ENCODE data around the gene FAM9B. TPM values are rescaled to one million over a fixed set of nuclear protein-coding genes. Genes with fewer than 3 reads are reported as not detected.

Gene FAM9B
- total and polyA plus RNA-seq, 2 of the 4 experiments (the other 2 are of a cell fraction): not detected

GRCh38 chrX:8980756-8981155 lies 53.2 kb downstream of the FAM9B start:
- Histone ChIP-seq H4K91ac (ENCODE audit: insufficient read depth, low read depth, low read length) (no peak overlapping the region), H3K9ac (ENCODE audit: low read depth, low read length) (no peak overlapping the region), H2BK120ac (ENCODE audit: low read depth, low read length) (no peak overlapping the region), H3K9me3 (ENCODE audit: control insufficient read depth, insufficient read depth, low read length) (no peaks in the 10 kb centered on the region), H2AK5ac (ENCODE audit: low read depth, low read length) (no peak overlapping the region), H3K79me1 (ENCODE audit: low read depth in 1 of 2, low read length in 2 of 2) (no peaks in the 10 kb centered on the region), H4K5ac (ENCODE audit: low read depth, low read length) (no peak overlapping the region), H4K8ac (ENCODE audit: low read depth in 2 of 2, low read length in 2 of 2) (no peak overlapping the region), H3K4ac (ENCODE audit: low read depth, low read length) (no peak overlapping the region), H3K4me2 (ENCODE audit: low read depth, low read length) (no peak overlapping the region), H3K36me3 (ENCODE audit: control insufficient read depth, insufficient read depth, low read length) (no peaks in the 10 kb centered on the region), H4K20me1 (ENCODE audit: insufficient read depth, low read length) (no peaks in the 10 kb centered on the region), H3K18ac (ENCODE audit: low read depth, low read length) (no peak overlapping the region), H3K4me3 (ENCODE audit: insufficient read depth, low read depth, low read length) (no peak overlapping the region), H3K4me1 (ENCODE audit: control insufficient read depth, insufficient read depth, low read length) (no peaks in the 10 kb centered on the region), H2AFZ (replicated peaks; ENCODE audit: low read length, poor library complexity) (no peak overlapping the region), H2BK15ac (ENCODE audit: low read depth, low read length) (no peak overlapping the region), H3K56ac (ENCODE audit: extremely low read depth, insufficient read depth, low read length) (no peak overlapping the region), H3K27ac (ENCODE audit: insufficient read depth, low read length) (no peak overlapping the region), H3K23ac (ENCODE audit: low read depth, low read length) (no peak overlapping the region), H3K14ac (replicated peaks; ENCODE audit: low read depth, low read length) (no peak overlapping the region), H3K27me3 (ENCODE audit: control insufficient read depth, insufficient read depth, low read length) (no peaks in the 10 kb centered on the region), H2BK5ac (ENCODE audit: low read depth, low read length, poor library complexity, severe bottlenecking) (no peak overlapping the region), H2BK20ac (ENCODE audit: low read depth, low read length) (no peak overlapping the region), H3K9me1 (ENCODE audit: insufficient read depth, low read length) (no peaks in the 10 kb centered on the region), H2AK9ac (replicated peaks; ENCODE audit: low read depth, low read length, poor library complexity) (no peak overlapping the region)
- TF ChIP-seq, protein P1, sequence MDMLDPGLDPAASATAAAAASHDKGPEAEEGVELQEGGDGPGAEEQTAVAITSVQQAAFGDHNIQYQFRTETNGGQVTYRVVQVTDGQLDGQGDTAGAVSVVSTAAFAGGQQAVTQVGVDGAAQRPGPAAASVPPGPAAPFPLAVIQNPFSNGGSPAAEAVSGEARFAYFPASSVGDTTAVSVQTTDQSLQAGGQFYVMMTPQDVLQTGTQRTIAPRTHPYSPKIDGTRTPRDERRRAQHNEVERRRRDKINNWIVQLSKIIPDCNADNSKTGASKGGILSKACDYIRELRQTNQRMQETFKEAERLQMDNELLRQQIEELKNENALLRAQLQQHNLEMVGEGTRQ (IDR thresholded peaks at IDR 0.05; ENCODE audit: low read depth, low read length): no peak
- TF ChIP-seq RCOR1 (IDR thresholded peaks at IDR 0.05; ENCODE audit: insufficient replicate concordance, low read length) (no peak), MXI1 (IDR thresholded peaks at IDR 0.05; ENCODE audit: borderline replicate concordance, low read depth, low read length) (no peak)
- TF ChIP-seq, protein P2, sequence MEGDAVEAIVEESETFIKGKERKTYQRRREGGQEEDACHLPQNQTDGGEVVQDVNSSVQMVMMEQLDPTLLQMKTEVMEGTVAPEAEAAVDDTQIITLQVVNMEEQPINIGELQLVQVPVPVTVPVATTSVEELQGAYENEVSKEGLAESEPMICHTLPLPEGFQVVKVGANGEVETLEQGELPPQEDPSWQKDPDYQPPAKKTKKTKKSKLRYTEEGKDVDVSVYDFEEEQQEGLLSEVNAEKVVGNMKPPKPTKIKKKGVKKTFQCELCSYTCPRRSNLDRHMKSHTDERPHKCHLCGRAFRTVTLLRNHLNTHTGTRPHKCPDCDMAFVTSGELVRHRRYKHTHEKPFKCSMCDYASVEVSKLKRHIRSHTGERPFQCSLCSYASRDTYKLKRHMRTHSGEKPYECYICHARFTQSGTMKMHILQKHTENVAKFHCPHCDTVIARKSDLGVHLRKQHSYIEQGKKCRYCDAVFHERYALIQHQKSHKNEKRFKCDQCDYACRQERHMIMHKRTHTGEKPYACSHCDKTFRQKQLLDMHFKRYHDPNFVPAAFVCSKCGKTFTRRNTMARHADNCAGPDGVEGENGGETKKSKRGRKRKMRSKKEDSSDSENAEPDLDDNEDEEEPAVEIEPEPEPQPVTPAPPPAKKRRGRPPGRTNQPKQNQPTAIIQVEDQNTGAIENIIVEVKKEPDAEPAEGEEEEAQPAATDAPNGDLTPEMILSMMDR (conservative IDR thresholded peaks at IDR 0.05; ENCODE audit: low read depth, low read length): no peak
- dilution Hi-C loops (cut with HindIII; ENCODE audit: low sequenced_read_pairs, unreplicated experiment) (no loop called here), intact Hi-C loops (cut with micrococcal nuclease) (no loop called here), in situ Hi-C loops (cut with MboI; ENCODE audit: low sequenced_read_pairs) (no loop called here)
- no CpG with 5 or more reads among the region's 1 CpG for WGBS, 2 experiments (ENCODE audit: extremely low coverage in 2 of 2, insufficient read length in 1 of 2)
- ChIA-PET POLR2A (ENCODE audit: unreplicated experiment) (no interaction called here), CTCF (no interaction called here)
- DNase-seq (no peak), ATAC-seq (ENCODE audit: low read depth) (no peak)
- no TSS peak for BruUV-seq (replicated peaks)

Other genes with a start within 250 kb of the FAM9B start
- not detected in 2 replicates for gene FAM9A, start 232.7 kb downstream of the FAM9B start, total RNA-seq (2012; rRNA removed)
- gene FAM9A, start 232.7 kb downstream of the FAM9B start, polyA plus RNA-seq (2012; rRNA removed): not detected in 2 replicates